AG09319 (cell line): ENCODE results near the gene CDH16.

Source experiments
- DNase-seq: peaks from one replicate; pipeline ENCODE4 v3.0.0-alpha.2; 2010; ENCODE audit warnings: low read depth; ENCODE audit errors: extremely low read depth
- CTCF ChIP-seq: IDR thresholded peaks from 2 replicates; pipeline ENCODE4 v1.5.1; 2011; ENCODE audit warnings: low read depth, mild to moderate bottlenecking, inconsistent platforms, low read length, moderate library complexity

The CDH16 gene

GRCh38 chr16:66918803-66919568, at the start of gene CDH16:
Gene CDH16, minus strand, starts transcription at chr16:66918885. Its CDS starts 820 bp downstream, at chr16:66918065.
- no peak for DNase-seq
- TF ChIP-seq CTCF, result no peak

GRCh38 chr16:66964049-66964448, 45.4 kb upstream of the CDH16 start:
- TF ChIP-seq CTCF, result no peak
- DNase-seq, result no peak

- TF ChIP-seq CTCF, result no peak
- no peak for DNase-seq
Measured at GRCh38 chr16:66961914-66962313, 43.2 kb upstream of the CDH16 start.

- TF ChIP-seq CTCF, result peak; percentile 72
- DNase-seq, result peak; percentile 10
Measured at GRCh38 chr16:66961065-66961744, 42.5 kb upstream of the CDH16 start, which contains the start of gene CES3. Gene CES3, plus strand, starts transcription at chr16:66961266. Its CDS starts 42 bp downstream, at chr16:66961308.

- TF ChIP-seq CTCF, result no peak
- no peak for DNase-seq
Measured at GRCh38 chr16:66960270-66960669, 41.6 kb upstream of the CDH16 start.

GRCh38 chr16:66959704-66960161, 41.0 kb upstream of the CDH16 start:
- TF ChIP-seq CTCF, result no peak
- no peak for DNase-seq
